B cell (primary cell): Measurements from ENCODE around the gene TMEM82. TPM values are rescaled to one million over a fixed set of nuclear protein-coding genes. Genes with fewer than 3 reads are reported as not detected.

Experiments
- ATAC-seq: fragments of 200-7000 bp; cut with Tn5 transposase; one replicate; pipeline ENCODE4 v1.10.0; 2021; ENCODE audit warnings: low read depth, mild to moderate bottlenecking, moderate number of reproducible peaks, moderate library complexity
- CTCF ChIA-PET: fragments of 350-600 bp; sonication (Branson Sonifier 250); formaldehyde crosslinking; loops from one replicate; lab custom pipeline; 2021; ENCODE audit warnings: antibody characterized with exemption, inconsistent platforms; lab: Charles Lee
- POLR2A ChIA-PET: fragments of 350-600 bp; sonication (Branson Sonifier 250); formaldehyde crosslinking; loops from one replicate; lab custom pipeline; 2021; ENCODE audit warnings: antibody characterized with exemption; lab: Charles Lee
- DNase-seq: peaks from one replicate; pipeline ENCODE4 v3.0.0; 2013
- H2AFZ ChIP-seq: 2 replicates; pipeline ENCODE4 v1.6.1; 2012; ENCODE audit warnings: mild to moderate bottlenecking, low read depth, low read length; ENCODE audit not compliant: insufficient read depth, poor library complexity, severe bottlenecking
- H3K27ac ChIP-seq, 2 donors: 1 replicate in 1 of 2; 2 replicates in 1 of 2; pipeline ENCODE4 v1.5.1; 2012 to 2013; ENCODE audit warnings: low read length in 2 of 2, mild to moderate bottlenecking in 2 of 2, moderate library complexity in 1 of 2
- H3K27me3 ChIP-seq, 4 experiments: fragments of 200-600 bp in 1 of 4; sonication (generic) in 1 of 4; replicated peaks in 1 of 4; 1 replicate in 2 of 4; 2 replicates in 2 of 4; pipeline versions ENCODE4 v1.6.1 to v1.7.0; 2013 to 2016; ENCODE audit warnings: low read length in 3 of 4, mild to moderate bottlenecking in 2 of 4, mixed read lengths in 1 of 4, moderate library complexity in 1 of 4; ENCODE audit not compliant: insufficient read depth in 4 of 4, control insufficient read depth in 3 of 4; ENCODE audit errors: control extremely low read depth in 1 of 4
- H3K36me3 ChIP-seq, 2 experiments: replicated peaks in 1 of 2; 1 replicate in 1 of 2; 2 replicates in 1 of 2; pipeline versions ENCODE4 v1.6.1 to v1.7.1; 2013; ENCODE audit warnings: low read length in 1 of 2; ENCODE audit not compliant: insufficient read depth in 2 of 2, control insufficient read depth in 1 of 2; ENCODE audit errors: control extremely low read depth in 1 of 2, extremely low read depth in 1 of 2
- H3K4me1 ChIP-seq, 2 donors: fragments of 200-600 bp in 1 of 2; sonication (generic) in 1 of 2; 1 replicate in 1 of 2; 2 replicates in 1 of 2; pipeline versions ENCODE4 v1.5.1 to v1.6.1; 2013 to 2017; ENCODE audit warnings: low read length in 2 of 2; ENCODE audit not compliant: control insufficient read depth in 2 of 2, insufficient read depth in 2 of 2
- H3K4me2 ChIP-seq: replicated peaks from 2 replicates; pipeline ENCODE3; 2012; ENCODE audit warnings: mild to moderate bottlenecking, low read depth, low read length; ENCODE audit not compliant: poor library complexity, severe bottlenecking
- H3K4me3 ChIP-seq, 5 experiments: fragments of 200-600 bp in 1 of 5; sonication (generic) in 1 of 5; 1 replicate in 3 of 5; 2 replicates in 2 of 5; pipeline versions ENCODE4 v1.5.1 to v1.7.0; 2011 to 2016; ENCODE audit warnings: low read length in 4 of 5, mild to moderate bottlenecking in 4 of 5, low read depth in 2 of 5, control low read depth in 1 of 5, moderate library complexity in 1 of 5; ENCODE audit not compliant: insufficient read depth in 1 of 5; ENCODE audit errors: control extremely low read depth in 1 of 5, extremely low read depth in 1 of 5
- H3K79me2 ChIP-seq: fragments of 200-600 bp; sonication (generic); one replicate; pipeline ENCODE4 v1.6.0; 2016; ENCODE audit warnings: low read length; ENCODE audit not compliant: control insufficient read depth, insufficient read depth
- H3K9ac ChIP-seq: fragments of 200-600 bp; sonication (generic); 2 replicates; pipeline ENCODE4 v1.6.1; 2017; ENCODE audit warnings: mild to moderate bottlenecking, low read length, moderate library complexity
- H3K9me3 ChIP-seq, 3 donors: one replicate each; pipeline versions ENCODE4 v1.6.1 to v1.7.1; 2013; ENCODE audit warnings: low read length in 2 of 3; ENCODE audit not compliant: control insufficient read depth in 2 of 3, insufficient read depth in 1 of 3; ENCODE audit errors: control extremely low read depth in 1 of 3
- H4K20me1 ChIP-seq: 2 replicates; pipeline ENCODE4 v1.6.0; 2012; ENCODE audit warnings: mild to moderate bottlenecking, low read length; ENCODE audit not compliant: insufficient read depth, control insufficient read depth, poor library complexity, severe bottlenecking
- H3K27ac Mint-ChIP-seq: one replicate; pipeline ENCODE4 v1.8.0; 2021; ENCODE audit warnings: mixed read lengths
- H3K27me3 Mint-ChIP-seq: one replicate; pipeline ENCODE4 v1.8.0; 2021; ENCODE audit warnings: mixed read lengths
- H3K4me1 Mint-ChIP-seq: one replicate; pipeline ENCODE4 v1.8.0; 2021; ENCODE audit warnings: mixed read lengths
- H3K4me3 Mint-ChIP-seq: one replicate; pipeline ENCODE4 v1.8.0; 2021; ENCODE audit warnings: mixed read lengths
- H3K9me3 Mint-ChIP-seq: one replicate; pipeline ENCODE4 v1.8.0; 2022; ENCODE audit warnings: mixed read lengths; ENCODE audit not compliant: insufficient read depth
- EZH2 ChIP-seq: IDR thresholded peaks from 2 replicates; pipeline ENCODE4 v1.6.1; 2012; ENCODE audit warnings: borderline replicate concordance, low read depth, mild to moderate bottlenecking, moderate library complexity, low read length; ENCODE audit not compliant: insufficient read depth, poor library complexity, severe bottlenecking
- WGBS: methylation state at CpG from one replicate; pipeline ENCODE4 v1.1.5; 2013; ENCODE audit warnings: missing lambda C conversion rate; ENCODE audit not compliant: insufficient coverage; 5-methylcytosine and 5-hydroxymethylcytosine counted together
- intact Hi-C: fragments of 100-400 bp; cut with micrococcal nuclease; formaldehyde crosslinking; loops from one replicate; pipeline ENCODE4 v1.10.0; 2022
- polyA plus RNA-seq: library from polyadenylated mRNA; depleted of rRNA; stranded (reverse); fragments of >200 nt; gene quantifications from 2 replicates; pipeline ENCODE4 v1.2.3, GENCODE V29; 2012
- total RNA-seq, 2 donors: library from RNA; stranded (reverse); fragments of 120-200 nt in 1 of 2; gene quantifications; 1 replicate in 1 of 2; 2 replicates in 1 of 2; pipeline versions ENCODE4 v1.2.3 to v1.2.4, GENCODE V29; 2013 to 2022
- TF ChIP-seq, protein P1 (sequence below): fragments of 200-600 bp; IDR thresholded peaks from one replicate; pipeline ENCODE4 v1.8.0; 2022; ENCODE audit warnings: antibody characterized with exemption, mild to moderate bottlenecking

Gene TMEM82
- total and polyA plus RNA-seq, 2 donors (not counting 1 experiment from before 2014, with no cell fraction given) = not detected

- H3K27ac Mint-ChIP-seq = peak overlapping the region; percentile 53
- H3K4me3 ChIP-seq = no peak overlapping the region
- no peaks in the 10 kb centered on the region for H3K27me3 Mint-ChIP-seq
- H3K9me3 Mint-ChIP-seq = no peaks in the 10 kb centered on the region
- peaks cover 0 to 3% of the 10 kb centered on the region in 2 donors for H3K4me1 ChIP-seq
- peak; percentile 44 for ATAC-seq
- no peaks in the 10 kb centered on the region for H4K20me1 ChIP-seq
- 65% methylated on average over 6 of the region's 12 CpGs for WGBS
- no peak overlapping the region for H3K4me2 ChIP-seq
- peak; percentile 42 for DNase-seq
- no peaks in the 10 kb centered on the region for H3K4me1 Mint-ChIP-seq
- no peak overlapping the region for H3K27ac ChIP-seq
- POLR2A ChIA-PET = interaction anchor here (0.7 kb wide), 2 partner anchors 519 to 991 kb away, joined by 3 read pairs; no protein-coding TSS in a partner anchor
- no peak overlapping the region for H3K9ac ChIP-seq
- CTCF ChIA-PET = no interaction called here
- no peaks in the 10 kb centered on the region for H3K27me3 ChIP-seq
- intact Hi-C loops = no loop called here
- no peaks in the 10 kb centered on the region for H3K79me2 ChIP-seq
- no peak overlapping the region for H2AFZ ChIP-seq
- H3K36me3 ChIP-seq = peaks cover 0 to 41% of the 10 kb centered on the region in 2 experiments
- TF ChIP-seq, protein P1, sequence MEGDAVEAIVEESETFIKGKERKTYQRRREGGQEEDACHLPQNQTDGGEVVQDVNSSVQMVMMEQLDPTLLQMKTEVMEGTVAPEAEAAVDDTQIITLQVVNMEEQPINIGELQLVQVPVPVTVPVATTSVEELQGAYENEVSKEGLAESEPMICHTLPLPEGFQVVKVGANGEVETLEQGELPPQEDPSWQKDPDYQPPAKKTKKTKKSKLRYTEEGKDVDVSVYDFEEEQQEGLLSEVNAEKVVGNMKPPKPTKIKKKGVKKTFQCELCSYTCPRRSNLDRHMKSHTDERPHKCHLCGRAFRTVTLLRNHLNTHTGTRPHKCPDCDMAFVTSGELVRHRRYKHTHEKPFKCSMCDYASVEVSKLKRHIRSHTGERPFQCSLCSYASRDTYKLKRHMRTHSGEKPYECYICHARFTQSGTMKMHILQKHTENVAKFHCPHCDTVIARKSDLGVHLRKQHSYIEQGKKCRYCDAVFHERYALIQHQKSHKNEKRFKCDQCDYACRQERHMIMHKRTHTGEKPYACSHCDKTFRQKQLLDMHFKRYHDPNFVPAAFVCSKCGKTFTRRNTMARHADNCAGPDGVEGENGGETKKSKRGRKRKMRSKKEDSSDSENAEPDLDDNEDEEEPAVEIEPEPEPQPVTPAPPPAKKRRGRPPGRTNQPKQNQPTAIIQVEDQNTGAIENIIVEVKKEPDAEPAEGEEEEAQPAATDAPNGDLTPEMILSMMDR = no peak
- no peak for TF ChIP-seq EZH2
- H3K9me3 ChIP-seq = no peaks in the 10 kb centered on the region
- no peak overlapping the region for H3K4me3 Mint-ChIP-seq
These were observed 6.8 kb upstream of the TMEM82 start for GRCh38 chr1:15735304-15736037.
